ENCODE results near the gene CCDC85C.
A peak's percentile ranks its signal among the peaks of the same experiment; 100 is the strongest.

Gene CCDC85C

GRCh38 chr14:99480917-99481744 lies 122.9 kb downstream of the CCDC85C start, which contains the start of gene CCNK:
TSS of gene CCNK (plus strand) at chr14:99481409. CDS start at chr14:99492678, 11,269 bp downstream.
- DNase-seq (ENCODE audit: low read depth in 2 of 3, low spot score in 2 of 3): peak; percentile 97 to 100 (median 98)

DNA sequence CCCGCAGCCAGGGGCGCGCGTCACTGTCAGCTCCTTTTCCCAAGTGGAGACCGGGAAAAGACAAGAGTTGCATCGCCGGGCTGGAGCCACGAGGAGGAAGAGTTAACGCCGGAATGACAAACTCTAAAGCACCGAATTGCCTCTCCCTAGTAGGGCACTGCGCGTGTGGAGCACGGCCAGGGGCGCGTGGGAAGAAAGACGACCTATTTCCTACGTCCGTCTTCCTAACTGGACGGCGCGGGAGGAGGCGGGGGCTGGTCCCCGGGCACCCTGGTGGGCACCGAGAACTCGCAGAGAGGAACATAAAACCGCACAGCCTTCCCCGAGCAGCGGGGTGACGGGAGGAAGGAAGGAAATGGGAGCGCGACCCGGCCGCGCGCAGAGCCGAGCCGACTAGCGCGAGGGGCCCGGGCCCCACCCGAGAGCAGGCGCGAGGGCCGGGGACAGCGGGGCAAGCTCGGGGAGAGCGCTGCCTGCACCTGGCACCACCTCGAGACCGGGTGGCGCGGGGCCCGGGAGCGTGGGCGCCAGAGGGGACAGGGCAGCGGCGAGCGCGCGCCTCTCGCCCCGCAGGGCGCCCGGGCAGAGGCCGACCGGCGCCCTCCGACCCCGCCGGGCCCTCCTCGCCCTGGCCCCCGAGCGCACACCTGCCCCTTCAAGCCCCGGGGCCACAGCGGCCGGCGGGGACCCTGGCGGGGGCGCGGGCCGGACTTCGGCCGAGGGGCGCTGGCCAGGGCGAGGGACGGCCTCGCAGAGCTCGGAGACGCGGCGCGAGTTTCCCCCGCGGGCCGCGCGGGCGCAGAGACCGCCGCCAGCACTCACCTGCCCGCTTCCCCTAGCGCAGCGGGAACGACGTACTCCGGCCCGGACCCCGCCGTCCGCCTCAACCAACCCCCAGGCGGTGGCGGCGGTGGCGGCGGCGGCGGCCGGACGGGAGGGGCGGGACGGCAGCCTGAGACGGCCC lies 123.8 kb downstream of the CCDC85C start, which contains the start of gene SETD3:
SETD3 (minus strand) TSS at position 954 of the 964 bp plus-strand sequence. CDS start 15,054 bp downstream, outside the sequence.
- peak; percentile 14 to 23 (median 22) for DNase-seq (ENCODE audit: low read depth in 2 of 3, low spot score in 2 of 3)

- no peak for DNase-seq (ENCODE audit: low read depth in 2 of 3, low spot score in 2 of 3)
These were observed 124.7 kb downstream of the CCDC85C start for GRCh38 chr14:99479160-99479905.

DNA sequence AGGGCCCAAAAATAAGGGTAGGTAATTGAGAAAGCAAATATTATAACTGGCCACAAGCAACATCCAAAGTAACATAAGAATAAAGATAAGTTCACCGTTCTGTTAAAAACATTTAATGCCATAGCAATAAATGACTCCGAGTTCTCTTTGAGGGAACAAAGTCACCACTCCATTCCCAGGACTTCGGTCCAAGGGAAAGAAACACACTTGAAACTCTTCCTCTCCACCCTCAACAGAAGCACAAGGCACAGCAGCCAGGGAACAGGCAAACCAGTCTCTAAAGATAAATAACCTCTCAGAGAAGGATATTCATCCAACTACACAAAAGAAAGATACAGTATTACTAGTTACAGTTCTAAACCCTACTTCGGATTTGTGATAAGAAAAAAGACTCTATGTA lies 125.9 kb downstream of the CCDC85C start:
- no peak for DNase-seq (ENCODE audit: low read depth in 2 of 3, low spot score in 2 of 3)

DNA sequence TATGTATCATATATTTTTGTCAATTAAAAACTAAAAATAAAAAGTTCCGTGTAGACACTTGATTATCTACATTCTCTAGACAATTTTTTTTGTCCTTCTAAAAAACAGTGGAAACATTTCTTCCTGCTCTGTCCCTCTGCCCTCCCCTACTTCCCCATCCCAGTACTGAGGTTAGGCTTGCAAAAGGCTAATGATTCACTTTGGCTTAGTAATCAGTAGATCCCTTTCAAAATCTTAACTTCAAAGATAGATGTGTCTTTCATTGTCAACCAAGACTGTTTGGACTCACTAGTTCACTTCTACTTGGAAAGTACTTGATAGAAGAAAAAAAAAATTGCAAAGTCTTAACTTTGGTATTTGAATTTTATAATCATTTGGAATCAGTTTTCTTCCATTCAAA lies 127.1 kb downstream of the CCDC85C start:
- DNase-seq (ENCODE audit: low read depth in 2 of 3, low spot score in 2 of 3): no peak

- no peak for DNase-seq (ENCODE audit: low read depth in 2 of 3, low spot score in 2 of 3)
These were observed 128.3 kb downstream of the CCDC85C start for GRCh38 chr14:99475660-99476059.

DNA sequence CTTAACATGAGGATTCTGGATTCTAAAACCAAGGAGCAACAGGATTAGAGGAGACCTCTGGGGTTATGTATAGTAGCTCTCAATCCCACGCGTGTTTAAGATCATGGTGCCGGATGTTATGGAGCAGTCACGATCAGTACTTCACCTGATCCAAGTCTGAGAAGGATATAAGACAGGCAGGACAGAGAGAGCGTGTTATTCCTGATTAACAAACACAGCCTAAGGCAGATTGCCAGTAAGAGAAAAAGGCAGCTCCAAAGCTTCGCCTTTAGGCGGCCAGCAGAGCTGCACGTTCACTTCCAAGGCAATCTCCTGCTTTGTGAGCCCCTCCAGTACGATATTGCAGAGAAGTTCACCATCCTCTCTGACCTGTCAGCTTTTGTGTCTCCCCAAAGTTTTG lies 128.8 kb downstream of the CCDC85C start:
- DNase-seq (ENCODE audit: low read depth in 2 of 3, low spot score in 2 of 3): no peak

DNA sequence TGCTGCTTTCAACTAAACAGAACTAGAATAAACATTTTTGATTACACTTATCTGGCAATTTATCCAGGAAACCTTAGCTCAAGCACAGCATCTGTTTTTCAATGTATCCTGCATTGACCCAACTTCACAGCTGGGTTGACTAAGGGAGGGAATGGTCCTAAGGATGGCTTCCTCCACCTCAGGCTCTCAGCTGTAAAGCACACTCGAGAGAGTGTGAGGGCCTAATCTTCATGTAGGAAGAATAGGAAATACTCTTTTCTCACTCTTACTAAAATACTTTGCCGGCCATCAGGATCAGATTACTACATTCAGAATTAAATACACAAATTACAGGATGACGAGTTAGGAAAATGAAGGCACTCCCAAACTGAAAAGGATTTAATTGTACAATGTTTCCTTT lies 130.5 kb downstream of the CCDC85C start:
- DNase-seq (ENCODE audit: low read depth in 2 of 3, low spot score in 2 of 3): no peak

GRCh38 chr14:99472937-99473336 lies 131.1 kb downstream of the CCDC85C start:
- no peak for DNase-seq (ENCODE audit: low read depth in 2 of 3, low spot score in 2 of 3)

DNA sequence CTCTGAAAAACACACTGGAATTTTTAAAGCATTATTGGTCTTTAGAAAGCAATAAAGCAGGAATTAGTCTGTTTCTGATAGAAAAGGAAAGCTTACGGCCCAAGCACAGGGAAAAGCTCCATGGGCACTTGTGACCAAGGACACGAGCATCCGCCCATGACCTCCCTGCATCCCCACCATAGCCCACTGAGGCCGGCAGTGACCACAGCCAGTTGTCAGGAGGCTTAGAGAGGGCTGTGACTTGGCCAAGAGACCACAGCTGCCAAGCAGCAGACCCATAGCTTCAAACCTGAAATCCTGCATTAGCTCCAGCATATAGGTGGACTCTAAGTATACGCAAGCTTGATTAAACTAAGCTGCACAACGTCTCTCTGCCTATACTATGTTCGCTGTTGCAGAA lies 132.3 kb downstream of the CCDC85C start:
- no peak for DNase-seq (ENCODE audit: low read depth in 2 of 3, low spot score in 2 of 3)

- no peak for DNase-seq (ENCODE audit: low read depth in 2 of 3, low spot score in 2 of 3)
These were observed 135.0 kb downstream of the CCDC85C start for GRCh38 chr14:99468836-99469592.

DNA sequence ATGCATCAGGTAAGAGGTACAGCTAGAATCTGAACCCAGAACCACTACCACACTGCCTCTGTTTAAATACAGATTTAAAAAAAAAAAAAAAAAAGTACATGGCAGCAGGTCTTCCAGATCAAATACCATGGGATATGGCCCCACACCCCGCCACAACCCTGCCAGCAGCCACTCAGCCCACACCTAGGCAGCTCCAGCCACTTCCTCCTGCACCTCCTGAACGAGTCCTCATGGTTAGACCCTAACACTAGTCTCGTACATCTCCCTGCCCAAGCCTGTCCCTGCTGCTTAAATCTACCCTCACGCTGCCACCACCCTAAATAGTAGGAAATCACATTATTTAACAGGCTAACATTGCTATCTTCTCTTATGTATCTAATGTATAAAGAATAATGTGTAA lies 135.9 kb downstream of the CCDC85C start:
- DNase-seq (ENCODE audit: low read depth in 2 of 3, low spot score in 2 of 3): no peak

DNA sequence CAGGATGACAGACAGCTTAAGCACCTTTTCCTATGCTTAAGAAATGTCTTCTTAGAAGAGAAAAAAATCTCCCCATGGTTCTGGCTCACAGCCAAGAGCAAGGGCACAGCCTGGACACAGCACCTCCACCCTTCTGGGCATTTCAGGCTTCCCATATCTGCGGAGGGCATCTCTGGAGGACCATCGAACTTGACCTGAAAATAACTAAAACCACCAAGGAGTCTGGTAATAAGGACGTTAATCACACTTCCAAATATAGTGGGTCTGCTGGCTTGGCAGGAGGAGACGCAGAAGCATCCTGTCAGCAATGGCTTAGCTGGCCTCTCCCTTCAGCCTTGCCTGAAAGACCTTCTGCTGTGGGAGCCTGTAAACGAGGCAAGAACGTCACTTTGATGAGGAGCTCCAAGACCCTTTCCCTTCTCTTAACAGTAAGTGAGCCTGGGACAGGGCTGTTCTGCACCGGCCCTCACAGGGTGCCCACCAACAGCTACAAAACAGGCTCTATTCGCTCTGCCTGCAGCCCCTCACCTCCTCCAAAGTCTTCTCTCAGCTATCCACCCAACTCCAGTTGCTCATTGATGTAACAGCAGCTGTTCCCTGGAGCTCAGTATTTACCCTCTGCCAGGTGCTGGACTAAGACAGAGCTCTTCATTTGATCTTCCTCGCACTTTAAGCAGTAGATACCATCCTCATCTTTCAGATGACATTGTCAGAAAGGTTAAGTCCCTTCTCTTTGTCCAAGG lies 136.5 kb downstream of the CCDC85C start:
- DNase-seq (ENCODE audit: low read depth in 2 of 3, low spot score in 2 of 3): no peak

DNA sequence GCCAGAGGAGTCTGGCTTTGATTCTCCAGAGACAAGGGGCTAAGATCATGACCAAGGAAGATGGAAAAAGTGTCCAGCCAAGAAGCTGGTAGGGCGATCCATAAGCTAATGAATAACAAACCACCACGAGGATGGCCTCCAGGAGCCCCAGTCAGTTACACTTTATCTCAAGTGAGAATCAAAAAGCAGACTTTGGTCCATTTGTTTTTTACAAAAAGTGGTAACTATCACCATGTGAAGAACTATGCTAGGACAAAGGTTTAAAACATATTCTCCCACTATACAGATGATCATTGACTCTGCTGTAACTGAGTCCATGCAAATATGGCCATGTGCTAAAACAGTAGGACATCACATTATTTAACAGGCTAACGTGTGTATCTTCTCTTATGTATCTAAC lies 137.2 kb downstream of the CCDC85C start:
- DNase-seq (ENCODE audit: low read depth in 2 of 3, low spot score in 2 of 3): no peak

GRCh38 chr14:99465288-99465687 lies 138.7 kb downstream of the CCDC85C start:
- DNase-seq (ENCODE audit: low read depth in 2 of 3, low spot score in 2 of 3): no peak

GRCh38 chr14:99463974-99464373 lies 140.0 kb downstream of the CCDC85C start:
- DNase-seq (ENCODE audit: low read depth in 2 of 3, low spot score in 2 of 3): no peak

GRCh38 chr14:99462210-99462609 lies 141.8 kb downstream of the CCDC85C start:
- no peak for DNase-seq (ENCODE audit: low read depth in 2 of 3, low spot score in 2 of 3)

- DNase-seq (ENCODE audit: low read depth in 2 of 3, low spot score in 2 of 3): no peak
These were observed 142.5 kb downstream of the CCDC85C start for GRCh38 chr14:99461411-99462085.

DNA sequence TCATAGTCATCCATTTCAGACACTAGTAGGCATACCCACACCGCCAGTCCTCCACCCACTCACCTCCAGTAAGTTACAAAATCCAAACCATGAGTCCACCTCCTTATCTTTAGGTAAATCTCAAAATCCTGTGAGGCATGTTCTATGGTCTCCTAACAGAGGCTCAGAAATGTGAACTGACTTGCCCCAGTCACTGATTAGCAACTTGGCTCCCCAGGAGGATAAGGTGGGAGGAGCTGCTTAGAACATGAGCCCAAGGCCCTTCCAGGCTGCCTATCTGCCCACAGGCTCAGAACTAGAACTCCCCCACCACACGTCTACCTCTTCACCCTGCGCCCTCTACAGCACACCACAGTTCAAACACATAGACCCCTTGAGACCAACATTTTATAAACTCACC lies 143.2 kb downstream of the CCDC85C start:
- DNase-seq (ENCODE audit: low read depth in 2 of 3, low spot score in 2 of 3): no peak

Measured in activated CD8-positive, alpha-beta memory T cell treated with anti-CD3 and anti-CD28 coated beads for 48 hours (primary cell).